OCI-LY3 (cell line): Measurements from ENCODE around the gene FILIP1L.

ENCODE experiments used
- EZH2phosphoT487 ChIP-seq: fragments of 200-600 bp; shearing (Covaris generic); IDR thresholded peaks from 2 replicates; pipeline ENCODE4 v1.6.1; 2018; ENCODE audit warnings: antibody characterized with exemption, mixed run types, low read depth
- TF ChIP-seq, protein P1 (sequence below): fragments of 200-600, 300-600 bp; sonication (generic); IDR thresholded peaks from 2 replicates; pipeline ENCODE4 v1.5.1; 2014; ENCODE audit warnings: antibody characterized with exemption, low read length, low read depth

DNA sequence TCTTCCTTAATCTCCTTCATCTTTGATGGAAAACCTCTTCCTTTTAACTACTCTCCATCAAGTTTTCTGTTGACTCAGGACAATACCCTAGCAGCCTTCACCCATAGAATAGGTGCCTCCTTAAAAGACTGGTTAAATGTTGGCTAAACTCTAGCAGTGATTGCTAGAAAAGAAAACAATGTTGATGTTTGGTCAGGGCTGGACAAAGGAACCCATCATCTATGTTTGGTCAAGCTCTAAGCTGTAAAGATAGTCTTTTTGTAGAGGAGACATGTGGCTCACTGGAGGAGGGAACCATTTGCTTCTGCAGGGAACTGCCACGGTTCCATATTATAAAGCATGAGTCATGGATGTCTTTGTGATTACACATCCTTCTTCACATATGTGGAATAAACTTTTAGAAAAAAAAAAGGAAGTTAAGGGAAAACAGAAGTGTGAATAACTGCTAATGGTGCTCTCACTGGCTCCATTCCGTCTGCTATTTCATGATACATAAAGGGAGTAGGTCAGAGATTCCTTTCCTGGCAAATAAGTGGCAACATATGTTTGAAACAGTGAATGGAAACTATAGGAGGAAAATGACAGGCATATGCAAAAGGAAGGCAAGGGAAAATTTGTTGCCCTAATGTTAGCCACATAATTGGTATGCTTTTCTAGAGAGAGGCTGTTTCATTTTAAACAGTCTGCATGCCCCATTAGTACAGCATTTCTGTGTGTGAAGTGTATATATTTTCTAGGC is 218.4 kb downstream of the FILIP1L start:
- TF ChIP-seq, protein P1, sequence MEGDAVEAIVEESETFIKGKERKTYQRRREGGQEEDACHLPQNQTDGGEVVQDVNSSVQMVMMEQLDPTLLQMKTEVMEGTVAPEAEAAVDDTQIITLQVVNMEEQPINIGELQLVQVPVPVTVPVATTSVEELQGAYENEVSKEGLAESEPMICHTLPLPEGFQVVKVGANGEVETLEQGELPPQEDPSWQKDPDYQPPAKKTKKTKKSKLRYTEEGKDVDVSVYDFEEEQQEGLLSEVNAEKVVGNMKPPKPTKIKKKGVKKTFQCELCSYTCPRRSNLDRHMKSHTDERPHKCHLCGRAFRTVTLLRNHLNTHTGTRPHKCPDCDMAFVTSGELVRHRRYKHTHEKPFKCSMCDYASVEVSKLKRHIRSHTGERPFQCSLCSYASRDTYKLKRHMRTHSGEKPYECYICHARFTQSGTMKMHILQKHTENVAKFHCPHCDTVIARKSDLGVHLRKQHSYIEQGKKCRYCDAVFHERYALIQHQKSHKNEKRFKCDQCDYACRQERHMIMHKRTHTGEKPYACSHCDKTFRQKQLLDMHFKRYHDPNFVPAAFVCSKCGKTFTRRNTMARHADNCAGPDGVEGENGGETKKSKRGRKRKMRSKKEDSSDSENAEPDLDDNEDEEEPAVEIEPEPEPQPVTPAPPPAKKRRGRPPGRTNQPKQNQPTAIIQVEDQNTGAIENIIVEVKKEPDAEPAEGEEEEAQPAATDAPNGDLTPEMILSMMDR: no peak
- no peak for TF ChIP-seq EZH2phosphoT487
